ENCODE data around the gene PIGM. TPM values are rescaled to one million over a fixed set of nuclear protein-coding genes. Genes with fewer than 3 reads are reported as not detected.

The PIGM gene
- polyA plus RNA-seq, 2 of the 4 experiments (the other 2 are of a cell fraction): 5.0 to 7.2 TPM

GRCh38 chr1:160063176-160063575 lies 31.4 kb upstream of the PIGM start (continued):
- TF ChIP-seq FOSL2 (IDR thresholded peaks at IDR 0.05): no peak
- no peak for TF ChIP-seq FOSL2 (CRISPR knock-in tag; IDR thresholded peaks at IDR 0.05)
- no peak for TF ChIP-seq NPAS2 (CRISPR knock-in tag; IDR thresholded peaks at IDR 0.05; ENCODE audit: borderline replicate concordance)
- no peak for TF ChIP-seq MAFK (IDR thresholded peaks at IDR 0.05; ENCODE audit: partially characterized antibody)
- TF ChIP-seq BHLHE40 (IDR thresholded peaks at IDR 0.05; ENCODE audit: low read depth, low read length): no peak
- TF ChIP-seq TFCP2L1 (CRISPR knock-in tag; IDR thresholded peaks at IDR 0.05): no peak
- no peak for TF ChIP-seq HOXA7 (CRISPR knock-in tag; IDR thresholded peaks at IDR 0.05)
- no peak for TF ChIP-seq RFX5 (IDR thresholded peaks at IDR 0.05)
- no peak for TF ChIP-seq ESRRA (IDR thresholded peaks at IDR 0.05; ENCODE audit: borderline replicate concordance, low read length)
- no peak for TF ChIP-seq HDAC2 (IDR thresholded peaks at IDR 0.05)

GRCh38 chr1:160062230-160062532 lies 30.4 kb upstream of the PIGM start:
- ATAC-seq (no peak), DNase-seq (ENCODE audit: low read depth in 1 of 2, low spot score in 1 of 2) (no peak), FAIRE-seq (no peak)
- POLR2A ChIA-PET: no interaction called here
- WGBS (ENCODE audit: missing lambda C conversion rate): 85% methylated on average over 5 of the region's 6 CpGs
- no peak overlapping the region for H3K4me3 ChIP-seq
- CTCF ChIA-PET: interaction anchor here (0.8 to 30.0 kb wide), 5 partner anchors 9 to 190 kb away, joined by 3 to 409 read pairs (median 12); partner anchors contain the start of gene KCNJ9
- peaks cover 7% of the 10 kb centered on the region; the same call in 2 of the 3 replicates for H3K4me1 ChIP-seq
- TF ChIP-seq HEYL (CRISPR knock-in tag; IDR thresholded peaks at IDR 0.05) (no peak), RARB (CRISPR knock-in tag; IDR thresholded peaks at IDR 0.05) (no peak), CBX2 (IDR thresholded peaks at IDR 0.05; ENCODE audit: borderline replicate concordance, low read depth) (no peak), TFCP2L1 (CRISPR knock-in tag; IDR thresholded peaks at IDR 0.05) (no peak), ZC3H11A (IDR thresholded peaks at IDR 0.05) (no peak), HOXA7 (CRISPR knock-in tag; IDR thresholded peaks at IDR 0.05) (no peak), POLR2AphosphoS2 (conservative IDR thresholded peaks at IDR 0.05; ENCODE audit: low read length) (no peak)
- H3K4me2 ChIP-seq: no peak overlapping the region
- H3K9me3 ChIP-seq: no peaks in the 10 kb centered on the region
- H3K27ac ChIP-seq: no peak overlapping the region

- H3K4me1 ChIP-seq: peaks cover 7% of the 10 kb centered on the region; the same call in 2 of the 3 replicates
- WGBS (ENCODE audit: missing lambda C conversion rate): 47% methylated on average over 12 of the region's 15 CpGs
- ATAC-seq: peak in 1 of 2 experiments; percentile 31; a peak in 2 of 6 replicates
- no peak for FAIRE-seq
- H3K4me3 ChIP-seq: no peak overlapping the region
- H3K27ac ChIP-seq: no peak overlapping the region
- DNase-seq (ENCODE audit: low read depth in 1 of 2, low spot score in 1 of 2): no peak
- CTCF ChIA-PET: interaction anchor here (3.5 to 30.0 kb wide), 3 partner anchors 9 to 22 kb away, joined by 12 to 409 read pairs (median 20); partner anchors contain the start of gene KCNJ9
- POLR2A ChIA-PET: no interaction called here
- TF ChIP-seq BCL3 (IDR thresholded peaks at IDR 0.05) (no peak), TP53 (CRISPR knock-in tag; IDR thresholded peaks at IDR 0.05) (no peak), EP300 (IDR thresholded peaks at IDR 0.05) (no peak), FOSL2 (IDR thresholded peaks at IDR 0.05) (no peak), FOSL2 (CRISPR knock-in tag; IDR thresholded peaks at IDR 0.05) (no peak), CBX2 (IDR thresholded peaks at IDR 0.05; ENCODE audit: borderline replicate concordance, low read depth) (no peak)
- no peaks in the 10 kb centered on the region for H3K9me3 ChIP-seq
- H3K4me2 ChIP-seq: no peak overlapping the region
Measured at GRCh38 chr1:160061369-160062229, 29.8 kb upstream of the PIGM start.

GRCh38 chr1:160058087-160058486 lies 26.3 kb upstream of the PIGM start:
- CTCF ChIA-PET: interaction anchor here (1.0 to 30.0 kb wide), 7 partner anchors 8 to 234 kb away, joined by 3 to 409 read pairs (median 4); partner anchors contain the start of gene KCNJ9
- Histone ChIP-seq H3K4me3 (no peak overlapping the region), H3K9me3 (no peaks in the 10 kb centered on the region), H3K4me1 (peaks cover 7% of the 10 kb centered on the region; the same call in 2 of the 3 replicates), H3K27ac (no peak overlapping the region), H3K4me2 (no peak overlapping the region)
- TF ChIP-seq RFX5 (IDR thresholded peaks at IDR 0.05) (no peak), CTCF (IDR thresholded peaks at IDR 0.05) (peak; percentile 23; the same call in 1 of the 3 replicates), ESRRA (IDR thresholded peaks at IDR 0.05; ENCODE audit: borderline replicate concordance, low read length) (no peak), FOXS1 (CRISPR knock-in tag; IDR thresholded peaks at IDR 0.05) (no peak), SREBF2 (IDR thresholded peaks at IDR 0.05) (no peak)
- DNase-seq (ENCODE audit: low read depth in 1 of 2, low spot score in 1 of 2) (no peak), FAIRE-seq (no peak), ATAC-seq (peak in 1 of 2 experiments; percentile 65; a peak in 3 of 6 replicates)
- WGBS (ENCODE audit: missing lambda C conversion rate): 25% methylated on average over 2 of the region's 2 CpGs
- POLR2A ChIA-PET: no interaction called here

Measured in A549 (cell line).